PC-9 (cell line): ENCODE results near the gene CALN1.

ENCODE experiments used
- CTCF ChIP-seq: fragments of 200-600 bp; sonication (generic); conservative IDR thresholded peaks from 2 replicates; pipeline ENCODE4 v1.6.1; 2017; ENCODE audit warnings: mixed run types, antibody characterized with exemption, mild to moderate bottlenecking, moderate library complexity
- EZH2 ChIP-seq: fragments of 200-600 bp; sonication (generic); IDR thresholded peaks from 2 replicates; pipeline ENCODE4 v1.8.0; 2017; ENCODE audit warnings: antibody characterized with exemption, low read depth

DNA sequence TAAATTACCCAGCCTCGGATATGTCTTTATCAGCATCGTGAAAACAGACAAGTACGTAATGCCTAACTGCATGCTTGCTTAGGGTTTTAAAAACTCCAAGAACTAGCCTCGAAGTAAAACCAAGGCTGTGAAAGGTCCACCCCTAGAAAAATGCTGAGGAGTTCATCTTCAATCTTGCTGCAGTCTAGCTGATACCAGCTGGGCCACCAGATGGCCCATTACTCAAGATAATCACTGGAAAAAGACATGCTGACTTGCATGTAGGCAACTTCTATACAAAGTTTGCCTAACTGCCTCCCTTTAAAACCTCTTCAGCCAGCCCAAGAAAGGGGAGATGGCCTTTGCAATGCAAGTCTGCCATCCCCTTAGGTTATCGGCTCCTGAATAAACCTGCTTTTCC is 666.1 kb downstream of the CALN1 start:
- no peak for TF ChIP-seq CTCF
- no peak for TF ChIP-seq EZH2
